ENCODE results near the gene HSFX3. TPM values are rescaled to one million over a fixed set of nuclear protein-coding genes. Genes with fewer than 3 reads are reported as not detected.

Gene HSFX3
- total RNA-seq, 1 experiment from 2014 or later: 0.96 TPM

GRCh38 chrX:149515954-149516602 lies 33.6 kb downstream of the HSFX3 start (continued):
- no peak for TF ChIP-seq RAD21 (IDR thresholded peaks at IDR 0.05; ENCODE audit: low read depth)
- no peak for TF ChIP-seq CBX3 (IDR thresholded peaks at IDR 0.05; ENCODE audit: low read depth)
- TF ChIP-seq MAX (IDR thresholded peaks at IDR 0.05): no peak
- no peak for TF ChIP-seq ZFX (IDR thresholded peaks at IDR 0.05)
- no peak for TF ChIP-seq SRF (IDR thresholded peaks at IDR 0.05; ENCODE audit: low read depth)
- no peak for TF ChIP-seq ZNF274 (IDR thresholded peaks at IDR 0.05; ENCODE audit: low read depth, low read length)
- TF ChIP-seq SP1 (IDR thresholded peaks at IDR 0.05; ENCODE audit: low read depth): no peak

- Histone ChIP-seq H3K4me3 (replicated peaks in 1 of 2; ENCODE audit: low read depth in 1 of 2, low read length in 2 of 2) (no peak overlapping the region), H3K9ac (ENCODE audit: low read length) (no peak overlapping the region), H3K36me3 (ENCODE audit: control insufficient read depth in 1 of 2, insufficient read depth in 2 of 2, low read length in 2 of 2) (no peaks in the 10 kb centered on the region), H3K27ac (ENCODE audit: low read depth, low read length) (no peak overlapping the region), H3K27me3 (ENCODE audit: insufficient read depth, low read length) (no peaks in the 10 kb centered on the region), H2AFZ (ENCODE audit: low read depth, low read length, poor library complexity, severe bottlenecking) (no peak overlapping the region), H3K4me1 (ENCODE audit: control insufficient read depth in 1 of 2, insufficient read depth in 2 of 2, low read length in 2 of 2) (peaks cover 11 to 29% of the 10 kb centered on the region in 2 experiments), H3K9me2 (ENCODE audit: insufficient read depth) (no peaks in the 10 kb centered on the region), H3K79me2 (ENCODE audit: insufficient read depth, low read length) (no peaks in the 10 kb centered on the region), H3K4me2 (ENCODE audit: low read length) (no peak overlapping the region), H4K20me1 (ENCODE audit: insufficient read depth) (no peaks in the 10 kb centered on the region), H3K9me3 (ENCODE audit: control insufficient read depth in 1 of 2, insufficient read depth in 1 of 2, low read depth in 1 of 2, low read length in 2 of 2) (no peaks in the 10 kb centered on the region)
- TF ChIP-seq CTCF (IDR thresholded peaks at IDR 0.05 in 2 of 3, conservative IDR thresholded peaks at IDR 0.05 in 1 of 3; ENCODE audit: borderline replicate concordance in 1 of 3, insufficient read depth in 1 of 3, low read depth in 2 of 3, low read length in 2 of 3) (no peak), MAX (IDR thresholded peaks at IDR 0.05) (no peak), ZBTB33 (IDR thresholded peaks at IDR 0.05; ENCODE audit: extremely low read depth, insufficient replicate concordance, low read length) (no peak), ATF3 (IDR thresholded peaks at IDR 0.05) (no peak), JUND (IDR thresholded peaks at IDR 0.05) (no peak), POLR2AphosphoS5 (IDR thresholded peaks at IDR 0.05; ENCODE audit: low read depth, low read length) (no peak), RAD21 (IDR thresholded peaks at IDR 0.05; ENCODE audit: low read depth) (no peak), ZFX (IDR thresholded peaks at IDR 0.05) (no peak), SIN3A (IDR thresholded peaks at IDR 0.05; ENCODE audit: low read depth) (no peak), POLR2A (IDR thresholded peaks at IDR 0.05; ENCODE audit: borderline replicate concordance, extremely low read depth, insufficient read depth, insufficient read length) (no peak), SP1 (IDR thresholded peaks at IDR 0.05; ENCODE audit: low read depth) (no peak)
- BruUV-seq (replicated peaks): no TSS peak
- CTCF ChIA-PET: no interaction called here
- no peak for DNase-seq (ENCODE audit: low read depth, low spot score)
- RAD21 ChIA-PET (ENCODE audit: low non-redundant PET in 1 of 2, low total read pairs in 2 of 2, uncharacterized antibody in 2 of 2, unreplicated experiment in 2 of 2): no interaction called here
- POLR2A ChIA-PET: no interaction called here
- intact Hi-C loops (cut with micrococcal nuclease): no loop called here
- ATAC-seq: no peak
These were observed 35.8 kb downstream of the HSFX3 start for GRCh38 chrX:149513825-149514428.

Data from HCT116 (cell line).